H1 (cell line): ENCODE data around the gene LBHD1. TPM values are rescaled to one million over a fixed set of nuclear protein-coding genes. Genes with fewer than 3 reads are reported as not detected.

Experiments
- BCL11A ChIP-seq, 2 experiments: IDR thresholded peaks; one replicate each; pipeline ENCODE4 v1.6.1; 2011; ENCODE audit warnings: low read depth in 2 of 2, low read length in 2 of 2, mild to moderate bottlenecking in 2 of 2
- CREB1 ChIP-seq: IDR thresholded peaks from 2 replicates; pipeline ENCODE4 v1.6.1; 2012; ENCODE audit warnings: inconsistent platforms
- CTBP2 ChIP-seq: IDR thresholded peaks from 2 replicates; pipeline ENCODE4 v1.7.0; 2011; ENCODE audit warnings: borderline replicate concordance, mild to moderate bottlenecking, moderate library complexity, mixed read lengths, low read length; ENCODE audit not compliant: insufficient read depth, insufficient read length
- POLR2AphosphoS5 ChIP-seq: IDR thresholded peaks from 2 replicates; pipeline ENCODE4 v1.6.1; 2011; ENCODE audit warnings: low read depth, low read length
- SIX5 ChIP-seq: IDR thresholded peaks from 2 replicates; pipeline ENCODE4 v1.6.1; 2011; ENCODE audit warnings: mild to moderate bottlenecking, low read depth, low read length
- SP1 ChIP-seq: IDR thresholded peaks from 2 replicates; pipeline ENCODE4 v1.6.1; 2011; ENCODE audit warnings: low read depth, low read length
- TCF12 ChIP-seq: IDR thresholded peaks from 2 replicates; pipeline ENCODE4 v1.6.1; 2011; ENCODE audit warnings: low read depth, mild to moderate bottlenecking, low read length
- ZNF274 ChIP-seq: IDR thresholded peaks from 2 replicates; pipeline ENCODE4 v1.7.0; 2012; ENCODE audit warnings: low read length, borderline replicate concordance; ENCODE audit errors: extremely low read depth
- polyA plus RNA-seq, 7 experiments: library from polyadenylated mRNA; depleted of rRNA in 3 of 7; stranded (reverse) in 5 of 7; unstranded in 2 of 7; fragments of >200 nt in 5 of 7; fragments of 200-250 nt in 2 of 7; gene quantifications; 1 replicate in 5 of 7; 2 replicates in 1 of 7; 4 replicates in 1 of 7; pipeline versions ENCODE4 v1.2.1 to v1.2.3, GENCODE V29; 2011 to 2013; ENCODE audit warnings: missing spikeins in 2 of 7, mixed read lengths in 2 of 7
- total RNA-seq: library from RNA; stranded (reverse); fragmentation: NEBNext Ultra II Directional; extraction: Animal tissue kit (Norgen Biotek cat#: 25700); gene quantifications from 2 replicates; pipeline ENCODE4 v1.2.1, GENCODE V29; 2021
- TF ChIP-seq, protein P1 (sequence below): fragments of 300-600 bp; sonication (generic); IDR thresholded peaks from 2 replicates; pipeline ENCODE4 v1.7.1; 2012; ENCODE audit warnings: low read length, moderate library complexity, mild to moderate bottlenecking, inconsistent platforms; ENCODE audit not compliant: insufficient replicate concordance
- TF ChIP-seq, protein P2 (sequence below): IDR thresholded peaks from 2 replicates; pipeline ENCODE4 v1.6.1; 2012; ENCODE audit warnings: inconsistent platforms

LBHD1 gene
- total and polyA plus RNA-seq, 2 of the 8 experiments (the other 6 are each of a cell fraction or from before 2014, with no cell fraction given) = 2.3 to 5.2 TPM

DNA sequence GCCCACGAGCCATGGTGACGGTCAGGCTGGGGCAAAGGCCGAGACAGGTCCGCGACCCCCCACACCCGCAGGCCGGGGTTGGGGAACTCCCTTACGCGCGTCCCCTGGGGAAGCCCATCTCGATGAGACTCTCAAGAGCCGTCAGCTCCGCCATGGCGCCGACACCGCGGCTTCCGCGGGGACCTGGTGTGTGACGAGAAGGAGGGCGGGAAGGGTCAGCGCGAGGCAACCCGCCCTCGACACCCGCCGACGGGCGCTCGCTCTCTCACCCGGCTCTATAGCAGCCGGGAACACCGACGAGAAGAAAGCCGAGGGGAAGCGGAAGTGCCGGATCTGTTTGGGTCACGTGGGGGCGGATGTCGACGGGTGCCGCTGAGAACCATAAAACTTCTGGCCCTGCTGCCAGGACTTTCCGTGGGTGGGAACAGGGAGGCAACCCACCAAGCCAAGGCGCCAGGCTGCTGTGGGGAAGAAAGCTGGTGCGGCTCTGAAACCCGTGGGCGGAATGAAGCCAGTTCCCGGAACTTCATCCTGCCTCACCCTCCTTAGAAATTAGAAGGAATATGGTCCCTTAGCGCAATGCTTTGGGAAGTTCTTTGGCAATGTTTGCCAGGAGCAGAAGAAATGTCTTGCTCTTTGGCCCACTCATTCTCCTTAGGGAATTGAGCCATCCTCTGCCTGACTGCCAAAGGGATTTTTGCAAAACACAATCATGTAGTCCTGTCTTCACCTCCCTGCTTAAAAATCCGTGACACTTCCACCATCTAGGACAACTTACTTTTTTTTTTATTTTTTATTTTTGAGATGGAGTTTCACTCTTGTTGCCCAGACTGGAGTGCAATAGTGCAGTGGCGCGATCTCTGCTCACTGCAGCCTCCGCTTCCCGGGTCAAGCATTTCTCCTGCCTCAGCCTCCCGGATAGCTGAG lies 7.0 kb upstream of the LBHD1 start, which contains the start of gene UBXN1 (continued):
- TF ChIP-seq, protein P1, sequence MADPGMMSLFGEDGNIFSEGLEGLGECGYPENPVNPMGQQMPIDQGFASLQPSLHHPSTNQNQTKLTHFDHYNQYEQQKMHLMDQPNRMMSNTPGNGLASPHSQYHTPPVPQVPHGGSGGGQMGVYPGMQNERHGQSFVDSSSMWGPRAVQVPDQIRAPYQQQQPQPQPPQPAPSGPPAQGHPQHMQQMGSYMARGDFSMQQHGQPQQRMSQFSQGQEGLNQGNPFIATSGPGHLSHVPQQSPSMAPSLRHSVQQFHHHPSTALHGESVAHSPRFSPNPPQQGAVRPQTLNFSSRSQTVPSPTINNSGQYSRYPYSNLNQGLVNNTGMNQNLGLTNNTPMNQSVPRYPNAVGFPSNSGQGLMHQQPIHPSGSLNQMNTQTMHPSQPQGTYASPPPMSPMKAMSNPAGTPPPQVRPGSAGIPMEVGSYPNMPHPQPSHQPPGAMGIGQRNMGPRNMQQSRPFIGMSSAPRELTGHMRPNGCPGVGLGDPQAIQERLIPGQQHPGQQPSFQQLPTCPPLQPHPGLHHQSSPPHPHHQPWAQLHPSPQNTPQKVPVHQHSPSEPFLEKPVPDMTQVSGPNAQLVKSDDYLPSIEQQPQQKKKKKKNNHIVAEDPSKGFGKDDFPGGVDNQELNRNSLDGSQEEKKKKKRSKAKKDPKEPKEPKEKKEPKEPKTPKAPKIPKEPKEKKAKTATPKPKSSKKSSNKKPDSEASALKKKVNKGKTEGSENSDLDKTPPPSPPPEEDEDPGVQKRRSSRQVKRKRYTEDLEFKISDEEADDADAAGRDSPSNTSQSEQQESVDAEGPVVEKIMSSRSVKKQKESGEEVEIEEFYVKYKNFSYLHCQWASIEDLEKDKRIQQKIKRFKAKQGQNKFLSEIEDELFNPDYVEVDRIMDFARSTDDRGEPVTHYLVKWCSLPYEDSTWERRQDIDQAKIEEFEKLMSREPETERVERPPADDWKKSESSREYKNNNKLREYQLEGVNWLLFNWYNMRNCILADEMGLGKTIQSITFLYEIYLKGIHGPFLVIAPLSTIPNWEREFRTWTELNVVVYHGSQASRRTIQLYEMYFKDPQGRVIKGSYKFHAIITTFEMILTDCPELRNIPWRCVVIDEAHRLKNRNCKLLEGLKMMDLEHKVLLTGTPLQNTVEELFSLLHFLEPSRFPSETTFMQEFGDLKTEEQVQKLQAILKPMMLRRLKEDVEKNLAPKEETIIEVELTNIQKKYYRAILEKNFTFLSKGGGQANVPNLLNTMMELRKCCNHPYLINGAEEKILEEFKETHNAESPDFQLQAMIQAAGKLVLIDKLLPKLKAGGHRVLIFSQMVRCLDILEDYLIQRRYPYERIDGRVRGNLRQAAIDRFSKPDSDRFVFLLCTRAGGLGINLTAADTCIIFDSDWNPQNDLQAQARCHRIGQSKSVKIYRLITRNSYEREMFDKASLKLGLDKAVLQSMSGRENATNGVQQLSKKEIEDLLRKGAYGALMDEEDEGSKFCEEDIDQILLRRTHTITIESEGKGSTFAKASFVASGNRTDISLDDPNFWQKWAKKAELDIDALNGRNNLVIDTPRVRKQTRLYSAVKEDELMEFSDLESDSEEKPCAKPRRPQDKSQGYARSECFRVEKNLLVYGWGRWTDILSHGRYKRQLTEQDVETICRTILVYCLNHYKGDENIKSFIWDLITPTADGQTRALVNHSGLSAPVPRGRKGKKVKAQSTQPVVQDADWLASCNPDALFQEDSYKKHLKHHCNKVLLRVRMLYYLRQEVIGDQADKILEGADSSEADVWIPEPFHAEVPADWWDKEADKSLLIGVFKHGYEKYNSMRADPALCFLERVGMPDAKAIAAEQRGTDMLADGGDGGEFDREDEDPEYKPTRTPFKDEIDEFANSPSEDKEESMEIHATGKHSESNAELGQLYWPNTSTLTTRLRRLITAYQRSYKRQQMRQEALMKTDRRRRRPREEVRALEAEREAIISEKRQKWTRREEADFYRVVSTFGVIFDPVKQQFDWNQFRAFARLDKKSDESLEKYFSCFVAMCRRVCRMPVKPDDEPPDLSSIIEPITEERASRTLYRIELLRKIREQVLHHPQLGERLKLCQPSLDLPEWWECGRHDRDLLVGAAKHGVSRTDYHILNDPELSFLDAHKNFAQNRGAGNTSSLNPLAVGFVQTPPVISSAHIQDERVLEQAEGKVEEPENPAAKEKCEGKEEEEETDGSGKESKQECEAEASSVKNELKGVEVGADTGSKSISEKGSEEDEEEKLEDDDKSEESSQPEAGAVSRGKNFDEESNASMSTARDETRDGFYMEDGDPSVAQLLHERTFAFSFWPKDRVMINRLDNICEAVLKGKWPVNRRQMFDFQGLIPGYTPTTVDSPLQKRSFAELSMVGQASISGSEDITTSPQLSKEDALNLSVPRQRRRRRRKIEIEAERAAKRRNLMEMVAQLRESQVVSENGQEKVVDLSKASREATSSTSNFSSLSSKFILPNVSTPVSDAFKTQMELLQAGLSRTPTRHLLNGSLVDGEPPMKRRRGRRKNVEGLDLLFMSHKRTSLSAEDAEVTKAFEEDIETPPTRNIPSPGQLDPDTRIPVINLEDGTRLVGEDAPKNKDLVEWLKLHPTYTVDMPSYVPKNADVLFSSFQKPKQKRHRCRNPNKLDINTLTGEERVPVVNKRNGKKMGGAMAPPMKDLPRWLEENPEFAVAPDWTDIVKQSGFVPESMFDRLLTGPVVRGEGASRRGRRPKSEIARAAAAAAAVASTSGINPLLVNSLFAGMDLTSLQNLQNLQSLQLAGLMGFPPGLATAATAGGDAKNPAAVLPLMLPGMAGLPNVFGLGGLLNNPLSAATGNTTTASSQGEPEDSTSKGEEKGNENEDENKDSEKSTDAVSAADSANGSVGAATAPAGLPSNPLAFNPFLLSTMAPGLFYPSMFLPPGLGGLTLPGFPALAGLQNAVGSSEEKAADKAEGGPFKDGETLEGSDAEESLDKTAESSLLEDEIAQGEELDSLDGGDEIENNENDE = no peak
- TF ChIP-seq POLR2AphosphoS5 (peak; percentile 61), SP1 (no peak), TCF12 (no peak), CREB1 (no peak), BCL11A (IDR thresholded peaks at IDR 0.05; ENCODE audit: low read depth in 2 of 2, low read length in 2 of 2) (no peak), CTBP2 (no peak), SIX5 (no peak), ZNF274 (no peak)
- TF ChIP-seq, protein P2, sequence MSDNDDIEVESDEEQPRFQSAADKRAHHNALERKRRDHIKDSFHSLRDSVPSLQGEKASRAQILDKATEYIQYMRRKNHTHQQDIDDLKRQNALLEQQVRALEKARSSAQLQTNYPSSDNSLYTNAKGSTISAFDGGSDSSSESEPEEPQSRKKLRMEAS = peak; percentile 89
